Measurements from ENCODE around the gene ACOD1.

DNA sequence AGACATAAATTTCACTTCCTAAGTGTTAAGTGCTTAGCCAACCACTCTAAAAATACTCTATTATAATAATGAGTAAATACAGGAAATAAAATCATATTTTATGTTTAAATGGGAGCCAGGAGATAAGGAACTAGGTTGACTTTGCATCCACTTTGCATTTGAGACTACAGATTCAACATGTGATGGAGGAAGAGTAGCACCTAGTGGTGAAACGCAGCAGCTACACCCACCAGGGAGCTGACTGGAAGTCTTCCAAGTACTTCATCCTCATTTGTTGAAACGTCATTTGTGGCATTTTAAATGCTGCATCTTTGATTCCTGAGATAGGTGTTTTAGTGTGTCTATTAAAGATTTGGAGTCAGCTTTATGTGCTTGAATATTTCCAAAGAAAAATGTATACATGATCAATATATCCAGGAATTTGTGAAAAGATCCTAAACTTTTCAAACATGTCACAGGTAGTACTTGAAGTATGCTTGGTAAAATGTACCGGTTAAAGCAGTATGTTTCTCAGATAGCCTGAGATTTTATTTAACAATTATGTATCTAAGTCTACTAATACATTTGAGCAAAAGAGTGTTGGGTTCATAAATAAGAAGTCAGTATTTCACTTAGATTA is 44.7 kb upstream of the ACOD1 start:
- TF ChIP-seq, protein P1, sequence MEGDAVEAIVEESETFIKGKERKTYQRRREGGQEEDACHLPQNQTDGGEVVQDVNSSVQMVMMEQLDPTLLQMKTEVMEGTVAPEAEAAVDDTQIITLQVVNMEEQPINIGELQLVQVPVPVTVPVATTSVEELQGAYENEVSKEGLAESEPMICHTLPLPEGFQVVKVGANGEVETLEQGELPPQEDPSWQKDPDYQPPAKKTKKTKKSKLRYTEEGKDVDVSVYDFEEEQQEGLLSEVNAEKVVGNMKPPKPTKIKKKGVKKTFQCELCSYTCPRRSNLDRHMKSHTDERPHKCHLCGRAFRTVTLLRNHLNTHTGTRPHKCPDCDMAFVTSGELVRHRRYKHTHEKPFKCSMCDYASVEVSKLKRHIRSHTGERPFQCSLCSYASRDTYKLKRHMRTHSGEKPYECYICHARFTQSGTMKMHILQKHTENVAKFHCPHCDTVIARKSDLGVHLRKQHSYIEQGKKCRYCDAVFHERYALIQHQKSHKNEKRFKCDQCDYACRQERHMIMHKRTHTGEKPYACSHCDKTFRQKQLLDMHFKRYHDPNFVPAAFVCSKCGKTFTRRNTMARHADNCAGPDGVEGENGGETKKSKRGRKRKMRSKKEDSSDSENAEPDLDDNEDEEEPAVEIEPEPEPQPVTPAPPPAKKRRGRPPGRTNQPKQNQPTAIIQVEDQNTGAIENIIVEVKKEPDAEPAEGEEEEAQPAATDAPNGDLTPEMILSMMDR (IDR thresholded peaks at IDR 0.05) = peak; percentile 90 to 97 (median 92)
- TF ChIP-seq POLR2A (IDR thresholded peaks at IDR 0.05) = no peak

All from thyroid gland (tissue), 4 donors.